Mesendoderm (in vitro differentiated cells): ENCODE data around the gene CREB5.
A peak's percentile ranks its signal among the peaks of the same experiment; 100 is the strongest.

Experiments used
- DNase-seq: peaks from one replicate; pipeline ENCODE4 v3.0.0; 2013
- H2AK5ac ChIP-seq: 2 replicates; pipeline ENCODE4 v1.6.1; 2013; ENCODE audit warnings: low read length, inconsistent platforms
- H2BK120ac ChIP-seq: 2 replicates; pipeline ENCODE4 v1.6.1; 2013; ENCODE audit warnings: low read depth, mild to moderate bottlenecking, low read length, moderate library complexity, mixed read lengths
- H2BK15ac ChIP-seq: replicated peaks from 2 replicates; pipeline ENCODE4 v1.6.1; 2013; ENCODE audit warnings: low read depth, mild to moderate bottlenecking, moderate library complexity
- H2BK5ac ChIP-seq: 2 replicates; pipeline ENCODE4 v1.6.1; 2013; ENCODE audit warnings: low read length, inconsistent platforms
- H3K18ac ChIP-seq: 2 replicates; pipeline ENCODE4 v1.6.1; 2013; ENCODE audit warnings: mild to moderate bottlenecking, low read length, mixed read lengths
- H3K23ac ChIP-seq: one replicate; pipeline ENCODE4 v1.6.1; 2013; ENCODE audit warnings: low read length
- H3K27ac ChIP-seq: 2 replicates; pipeline ENCODE4 v1.5.1; 2013; ENCODE audit warnings: low read depth, mild to moderate bottlenecking, inconsistent platforms, low read length, moderate library complexity
- H3K27me3 ChIP-seq: 2 replicates; pipeline ENCODE4 v1.6.1; 2013; ENCODE audit warnings: low read length, control low read depth, mild to moderate bottlenecking, inconsistent platforms; ENCODE audit not compliant: insufficient read depth, poor library complexity
- H3K36me3 ChIP-seq: 2 replicates; pipeline ENCODE4 v1.6.1; 2013; ENCODE audit warnings: low read length, inconsistent platforms; ENCODE audit not compliant: control insufficient read depth, insufficient read depth
- H3K4ac ChIP-seq: one replicate; pipeline ENCODE4 v1.6.1; 2013; ENCODE audit warnings: low read depth, mild to moderate bottlenecking, low read length, moderate library complexity
- H3K4me1 ChIP-seq: 2 replicates; pipeline ENCODE4 v1.6.1; 2013; ENCODE audit warnings: low read depth, low read length, inconsistent platforms; ENCODE audit not compliant: control insufficient read depth
- H3K4me2 ChIP-seq: 2 replicates; pipeline ENCODE4 v1.6.1; 2013; ENCODE audit warnings: low read length
- H3K4me3 ChIP-seq: 2 replicates; pipeline ENCODE4 v1.5.1; 2013; ENCODE audit warnings: mild to moderate bottlenecking, low read length
- H3K56ac ChIP-seq: one replicate; pipeline ENCODE4 v1.6.1; 2013; ENCODE audit warnings: low read length
- H3K79me1 ChIP-seq: 2 replicates; pipeline ENCODE4 v1.6.1; 2013; ENCODE audit warnings: low read length, inconsistent platforms
- H3K79me2 ChIP-seq: 2 replicates; pipeline ENCODE4 v1.6.1; 2013; ENCODE audit warnings: mild to moderate bottlenecking, low read length; ENCODE audit not compliant: control insufficient read depth, insufficient read depth
- H3K9ac ChIP-seq: 2 replicates; pipeline ENCODE4 v1.6.1; 2013; ENCODE audit warnings: low read length, inconsistent platforms
- H4K5ac ChIP-seq: one replicate; pipeline ENCODE4 v1.6.1; 2013; ENCODE audit warnings: low read length
- H4K8ac ChIP-seq: one replicate; pipeline ENCODE4 v1.6.1; 2013; ENCODE audit warnings: low read depth, mild to moderate bottlenecking, control low read depth, low read length, moderate library complexity
- WGBS: extraction: QIAGEN DNeasy Blood & Tissue Kit; methylation state at CpG from one replicate; pipeline ENCODE4 v1.1.7; 2013; ENCODE audit warnings: low lambda C conversion rate, missing lambda C conversion rate; ENCODE audit not compliant: insufficient coverage; ENCODE audit errors: extremely low coverage; 5-methylcytosine and 5-hydroxymethylcytosine counted together

Gene CREB5

DNA sequence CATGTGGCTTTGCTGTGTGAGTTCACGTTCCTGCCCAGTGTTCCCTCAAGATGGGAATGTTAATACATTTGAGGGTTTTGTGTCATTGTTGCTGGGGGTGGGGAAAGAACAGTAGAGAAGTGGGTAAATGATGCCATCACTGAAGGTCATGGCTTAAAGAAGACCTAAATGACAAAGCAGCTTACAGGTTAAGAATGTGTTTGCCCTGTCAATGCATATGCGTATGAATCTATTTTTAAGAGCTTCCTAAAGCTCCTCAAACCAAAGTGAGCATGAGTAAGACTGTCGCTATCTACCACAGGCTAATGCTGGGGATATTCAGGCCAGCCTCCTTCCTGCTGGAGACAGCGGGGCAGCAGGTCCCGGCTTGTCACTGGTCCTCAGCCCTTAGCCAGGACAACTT, 162.9 kb downstream of the CREB5 start:
- Histone ChIP-seq H2BK5ac (no peak overlapping the region), H3K79me2 (no peaks in the 10 kb centered on the region), H3K36me3 (no peaks in the 10 kb centered on the region), H2AK5ac (no peak overlapping the region), H3K27me3 (no peaks in the 10 kb centered on the region), H2BK15ac (no peak overlapping the region), H3K18ac (no peak overlapping the region), H4K5ac (no peak overlapping the region), H4K8ac (no peak overlapping the region), H2BK120ac (no peak overlapping the region), H3K4me1 (peaks cover 3% of the 10 kb centered on the region), H3K9ac (no peak overlapping the region), H3K27ac (no peak overlapping the region), H3K4ac (no peak overlapping the region), H3K4me3 (no peak overlapping the region), H3K56ac (no peak overlapping the region), H3K23ac (no peak overlapping the region), H3K4me2 (no peak overlapping the region), H3K79me1 (no peaks in the 10 kb centered on the region)
- peak; percentile 42 for DNase-seq
- no CpG with 5 or more reads among the region's 5 CpGs for WGBS

- H3K4me1 ChIP-seq, result peaks cover 3% of the 10 kb centered on the region
- H3K4me2 ChIP-seq, result no peak overlapping the region
- H2BK15ac ChIP-seq, result no peak overlapping the region
- no peak overlapping the region for H3K9ac ChIP-seq
- no peak overlapping the region for H3K56ac ChIP-seq
- no peak overlapping the region for H3K23ac ChIP-seq
- no peaks in the 10 kb centered on the region for H3K27me3 ChIP-seq
- no peaks in the 10 kb centered on the region for H3K36me3 ChIP-seq
- no peak overlapping the region for H2BK5ac ChIP-seq
- DNase-seq, result no peak
- H4K5ac ChIP-seq, result no peak overlapping the region
- no peak overlapping the region for H4K8ac ChIP-seq
- no peak overlapping the region for H3K18ac ChIP-seq
- H3K27ac ChIP-seq, result no peak overlapping the region
- H2BK120ac ChIP-seq, result no peak overlapping the region
- H3K4me3 ChIP-seq, result no peak overlapping the region
- no peak overlapping the region for H3K4ac ChIP-seq
- no peak overlapping the region for H2AK5ac ChIP-seq
- H3K79me1 ChIP-seq, result no peaks in the 10 kb centered on the region
- H3K79me2 ChIP-seq, result no peaks in the 10 kb centered on the region
Measured at GRCh38 chr7:28576656-28577055, 164.3 kb downstream of the CREB5 start.

- no peak overlapping the region for H2BK5ac ChIP-seq
Measured at GRCh38 chr7:28579571-28579970, 167.3 kb downstream of the CREB5 start.

GRCh38 chr7:28580665-28581064, 168.3 kb downstream of the CREB5 start:
- DNase-seq, result no peak

More at GRCh38 chr7:28579571-28579970, 167.3 kb downstream of the CREB5 start:
- Histone ChIP-seq H3K4me1 (no peaks in the 10 kb centered on the region), H3K23ac (no peak overlapping the region), H3K4me2 (no peak overlapping the region), H2AK5ac (no peak overlapping the region), H2BK15ac (no peak overlapping the region), H3K9ac (no peak overlapping the region), H3K4me3 (no peak overlapping the region), H3K56ac (no peak overlapping the region), H3K27ac (no peak overlapping the region), H4K5ac (no peak overlapping the region), H3K27me3 (no peaks in the 10 kb centered on the region), H3K79me1 (no peaks in the 10 kb centered on the region), H3K79me2 (no peaks in the 10 kb centered on the region), H3K36me3 (no peaks in the 10 kb centered on the region), H3K18ac (no peak overlapping the region), H2BK120ac (no peak overlapping the region), H3K4ac (no peak overlapping the region), H4K8ac (no peak overlapping the region)
- no peak for DNase-seq
- WGBS, result no CpG with 5 or more reads among the region's 3 CpGs

GRCh38 chr7:28581351-28581750, 169.0 kb downstream of the CREB5 start:
- Histone ChIP-seq H3K4me2 (no peak overlapping the region), H2BK120ac (no peak overlapping the region), H3K18ac (no peak overlapping the region), H3K9ac (no peak overlapping the region), H3K27ac (no peak overlapping the region), H4K8ac (no peak overlapping the region), H2BK15ac (no peak overlapping the region), H3K56ac (no peak overlapping the region), H3K36me3 (no peaks in the 10 kb centered on the region), H2AK5ac (no peak overlapping the region), H3K79me1 (no peaks in the 10 kb centered on the region), H4K5ac (no peak overlapping the region), H2BK5ac (no peak overlapping the region), H3K79me2 (no peaks in the 10 kb centered on the region), H3K4me3 (no peak overlapping the region), H3K23ac (no peak overlapping the region), H3K4me1 (no peaks in the 10 kb centered on the region), H3K27me3 (no peaks in the 10 kb centered on the region), H3K4ac (no peak overlapping the region)
- DNase-seq, result no peak
- no CpG with 5 or more reads among the region's 6 CpGs for WGBS

More at GRCh38 chr7:28580665-28581064, 168.3 kb downstream of the CREB5 start:
- Histone ChIP-seq H3K36me3 (no peaks in the 10 kb centered on the region), H3K79me2 (no peaks in the 10 kb centered on the region), H2BK120ac (no peak overlapping the region), H3K18ac (no peak overlapping the region), H3K23ac (no peak overlapping the region), H3K4me2 (no peak overlapping the region), H3K4me1 (no peaks in the 10 kb centered on the region), H3K4me3 (no peak overlapping the region), H2BK5ac (no peak overlapping the region), H3K9ac (no peak overlapping the region), H2BK15ac (no peak overlapping the region), H3K27me3 (no peaks in the 10 kb centered on the region), H3K79me1 (no peaks in the 10 kb centered on the region), H4K5ac (no peak overlapping the region), H3K4ac (no peak overlapping the region), H4K8ac (no peak overlapping the region), H3K56ac (no peak overlapping the region), H2AK5ac (no peak overlapping the region), H3K27ac (no peak overlapping the region)
- WGBS, result no CpG with 5 or more reads among the region's 2 CpGs

GRCh38 chr7:28582226-28582625, 169.9 kb downstream of the CREB5 start:
- Histone ChIP-seq H2AK5ac (no peak overlapping the region), H3K4me2 (no peak overlapping the region), H3K23ac (no peak overlapping the region), H2BK15ac (no peak overlapping the region), H3K9ac (no peak overlapping the region), H3K27ac (no peak overlapping the region), H4K5ac (no peak overlapping the region), H3K4ac (no peak overlapping the region), H3K56ac (no peak overlapping the region), H3K27me3 (no peaks in the 10 kb centered on the region), H3K36me3 (no peaks in the 10 kb centered on the region), H2BK5ac (no peak overlapping the region), H3K4me1 (no peaks in the 10 kb centered on the region), H3K79me2 (no peaks in the 10 kb centered on the region), H2BK120ac (no peak overlapping the region), H3K4me3 (no peak overlapping the region), H4K8ac (no peak overlapping the region), H3K18ac (no peak overlapping the region), H3K79me1 (no peaks in the 10 kb centered on the region)
- no CpG with 5 or more reads among the region's 4 CpGs for WGBS
- DNase-seq, result no peak
